Activated naive CD4-positive, alpha-beta T cell treated with anti-CD3 and anti-CD28 coated beads, Interleukin-2, amount 10 ng/mL, durations not matched to agents 7 days and 5 days (primary cell): Measurements from ENCODE around the gene SH3TC1.

Experiments
- CTCF ChIA-PET: fragments of 350-600 bp; sonication (Branson Sonifier 250); formaldehyde crosslinking; loops from one replicate; lab custom pipeline; 2021; ENCODE audit warnings: antibody characterized with exemption; lab: Charles Lee
- DNase-seq: peaks from one replicate; pipeline ENCODE4 v3.0.0-alpha.2; 2020
- H3K27ac Mint-ChIP-seq: one replicate; pipeline ENCODE4 v1.8.0; 2021; ENCODE audit warnings: mild to moderate bottlenecking, moderate library complexity, mixed read lengths
- H3K27me3 Mint-ChIP-seq: one replicate; pipeline ENCODE4 v1.8.0; 2021; ENCODE audit warnings: mild to moderate bottlenecking, mixed read lengths
- H3K36me3 Mint-ChIP-seq: one replicate; pipeline ENCODE4 v1.8.0; 2021; ENCODE audit warnings: mixed read lengths
- H3K4me1 Mint-ChIP-seq: one replicate; pipeline ENCODE4 v1.8.0; 2021; ENCODE audit warnings: mixed read lengths
- H3K4me3 Mint-ChIP-seq: one replicate; pipeline ENCODE4 v1.8.0; 2021; ENCODE audit warnings: mild to moderate bottlenecking, moderate library complexity, mixed read lengths
- H3K9me3 Mint-ChIP-seq: one replicate; pipeline ENCODE4 v1.8.0; 2021; ENCODE audit warnings: mixed read lengths

The SH3TC1 gene

DNA sequence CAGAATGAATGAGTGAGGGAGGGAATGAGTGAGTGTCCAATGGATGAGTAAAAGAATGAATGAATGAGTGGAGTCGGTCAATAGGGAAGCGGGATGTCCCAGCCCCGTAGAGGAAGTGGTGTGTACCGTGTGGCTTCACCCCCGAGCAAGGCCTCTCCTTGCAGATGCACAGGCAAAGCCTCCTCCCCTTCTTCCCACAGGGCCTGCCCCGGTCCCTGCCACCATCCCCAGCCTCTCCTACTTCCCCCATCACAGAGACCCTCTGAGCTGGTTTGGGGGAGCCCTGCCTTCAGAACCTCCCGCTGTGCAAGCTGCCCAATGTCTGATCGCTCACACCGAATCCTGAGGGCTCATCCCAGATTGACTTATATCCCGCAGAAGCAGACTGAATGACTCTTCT is 84.1 kb downstream of the SH3TC1 start:
- Mint-ChIP-seq H3K4me3 (no peak overlapping the region), H3K9me3 (no peaks in the 10 kb centered on the region), H3K36me3 (no peaks in the 10 kb centered on the region), H3K4me1 (no peaks in the 10 kb centered on the region), H3K27ac (no peak overlapping the region), H3K27me3 (no peaks in the 10 kb centered on the region)
- CTCF ChIA-PET = no interaction called here
- DNase-seq = no peak

GRCh38 chr4:8283631-8284121 is 84.6 kb downstream of the SH3TC1 start:
- Mint-ChIP-seq H3K4me3 (no peak overlapping the region), H3K4me1 (no peaks in the 10 kb centered on the region), H3K27ac (no peak overlapping the region), H3K9me3 (no peaks in the 10 kb centered on the region), H3K36me3 (no peaks in the 10 kb centered on the region), H3K27me3 (no peaks in the 10 kb centered on the region)
- CTCF ChIA-PET = no interaction called here
- no peak for DNase-seq

DNA sequence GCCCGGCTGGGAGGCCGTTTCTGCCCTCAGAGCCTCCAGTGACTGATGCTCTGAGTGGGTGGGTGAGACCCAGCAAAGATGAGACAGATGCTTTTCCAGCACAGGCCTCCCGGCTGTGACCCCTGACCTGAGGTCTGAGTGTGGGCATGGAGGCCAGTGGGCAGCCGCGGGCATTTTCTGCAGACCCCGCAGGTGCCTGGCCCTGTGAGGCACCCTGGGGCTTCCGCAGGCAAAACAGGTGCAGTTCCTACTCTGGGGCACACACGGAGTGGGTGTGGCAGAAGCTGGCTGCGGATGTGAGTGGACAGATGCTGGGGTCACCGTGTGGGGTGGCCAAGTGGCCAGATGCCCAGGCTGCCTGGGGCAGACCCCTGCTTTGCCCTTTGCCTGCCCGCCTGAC is 85.3 kb downstream of the SH3TC1 start:
- Mint-ChIP-seq H3K27me3 (no peaks in the 10 kb centered on the region), H3K9me3 (no peaks in the 10 kb centered on the region), H3K36me3 (no peaks in the 10 kb centered on the region), H3K4me3 (no peak overlapping the region), H3K4me1 (no peaks in the 10 kb centered on the region), H3K27ac (no peak overlapping the region)
- CTCF ChIA-PET = no interaction called here
- DNase-seq = no peak

DNA sequence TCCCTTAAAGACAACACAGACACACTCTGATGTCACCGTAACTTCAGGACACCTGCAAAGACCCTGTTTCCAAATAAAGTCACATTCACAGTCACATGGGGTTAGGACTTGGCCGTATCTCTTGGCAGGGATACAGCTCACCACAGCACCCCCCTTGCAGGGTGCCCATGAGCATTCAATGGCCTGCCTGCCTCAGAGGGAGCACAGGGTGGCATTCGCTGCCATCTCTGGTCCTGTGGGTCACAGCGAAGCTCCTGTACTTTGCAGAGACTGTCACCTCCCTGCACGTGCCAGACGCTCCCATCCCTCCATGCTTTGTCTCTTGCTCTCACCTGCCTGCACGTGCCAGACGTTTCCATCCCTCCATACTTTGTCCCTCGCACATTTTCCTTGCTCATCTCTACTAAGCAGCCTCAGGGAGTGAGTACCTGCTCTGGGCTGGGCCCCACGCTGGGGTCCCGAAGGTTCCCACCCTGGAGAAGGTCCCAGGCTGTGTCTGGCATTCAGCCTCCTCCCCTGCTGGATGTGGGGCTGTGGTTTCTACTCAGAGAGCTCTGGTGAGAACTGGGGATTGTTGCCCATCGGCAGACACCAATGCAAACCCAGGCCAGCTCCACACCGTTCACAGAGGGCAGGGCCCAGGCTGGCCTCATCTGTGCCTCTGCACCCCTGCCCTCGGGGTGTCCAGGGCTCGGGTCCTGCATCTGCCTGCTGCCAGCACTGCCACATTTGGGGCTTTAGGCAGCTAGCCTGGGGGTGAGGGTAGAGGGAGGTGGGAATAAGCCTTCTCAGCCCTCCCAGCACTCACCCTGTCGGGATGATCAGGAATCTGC is 86.3 kb downstream of the SH3TC1 start:
- Mint-ChIP-seq H3K9me3 (no peaks in the 10 kb centered on the region), H3K27me3 (no peaks in the 10 kb centered on the region), H3K36me3 (no peaks in the 10 kb centered on the region), H3K4me1 (no peaks in the 10 kb centered on the region), H3K4me3 (no peak overlapping the region), H3K27ac (no peak overlapping the region)
- CTCF ChIA-PET = no interaction called here
- DNase-seq = no peak

DNA sequence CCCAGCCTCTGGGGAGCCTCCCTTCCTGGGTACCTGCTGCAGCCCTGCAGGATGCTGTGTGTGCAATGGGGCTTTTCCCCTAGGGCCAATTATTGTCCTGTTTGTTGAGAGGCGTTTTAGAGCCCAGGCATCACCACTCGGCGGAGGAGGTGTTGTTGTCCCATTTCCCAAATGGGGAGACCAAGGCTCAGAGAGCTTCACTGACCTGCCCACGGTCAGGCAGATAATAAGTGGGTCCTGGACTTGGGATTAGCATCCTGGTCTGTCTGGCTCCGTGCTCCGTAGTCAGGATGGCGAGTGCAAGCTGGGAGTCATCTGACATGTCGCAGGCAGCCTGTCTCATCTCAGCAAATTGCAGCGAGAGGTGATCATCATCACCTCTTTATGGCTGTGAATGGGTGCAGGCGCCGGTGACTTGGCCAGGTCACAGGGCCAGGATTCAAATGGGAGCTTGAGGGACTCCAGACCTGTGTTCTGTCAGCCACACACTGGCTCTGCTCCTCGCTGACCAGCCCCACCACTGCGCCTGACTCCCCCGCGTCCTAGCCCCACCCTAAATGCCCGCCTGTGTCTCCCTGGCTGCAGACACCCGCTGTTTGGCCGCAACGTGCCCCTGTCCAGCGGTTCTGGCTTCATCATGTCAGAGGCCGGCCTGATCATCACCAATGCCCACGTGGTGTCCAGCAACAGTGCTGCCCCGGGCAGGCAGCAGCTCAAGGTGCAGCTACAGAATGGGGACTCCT is 87.1 kb downstream of the SH3TC1 start:
- no peak overlapping the region for H3K4me3 Mint-ChIP-seq
- H3K9me3 Mint-ChIP-seq = no peaks in the 10 kb centered on the region
- CTCF ChIA-PET = no interaction called here
- H3K4me1 Mint-ChIP-seq = no peaks in the 10 kb centered on the region
- no peak overlapping the region for H3K27ac Mint-ChIP-seq
- H3K36me3 Mint-ChIP-seq = no peaks in the 10 kb centered on the region
- no peaks in the 10 kb centered on the region for H3K27me3 Mint-ChIP-seq
- DNase-seq = no peak

DNA sequence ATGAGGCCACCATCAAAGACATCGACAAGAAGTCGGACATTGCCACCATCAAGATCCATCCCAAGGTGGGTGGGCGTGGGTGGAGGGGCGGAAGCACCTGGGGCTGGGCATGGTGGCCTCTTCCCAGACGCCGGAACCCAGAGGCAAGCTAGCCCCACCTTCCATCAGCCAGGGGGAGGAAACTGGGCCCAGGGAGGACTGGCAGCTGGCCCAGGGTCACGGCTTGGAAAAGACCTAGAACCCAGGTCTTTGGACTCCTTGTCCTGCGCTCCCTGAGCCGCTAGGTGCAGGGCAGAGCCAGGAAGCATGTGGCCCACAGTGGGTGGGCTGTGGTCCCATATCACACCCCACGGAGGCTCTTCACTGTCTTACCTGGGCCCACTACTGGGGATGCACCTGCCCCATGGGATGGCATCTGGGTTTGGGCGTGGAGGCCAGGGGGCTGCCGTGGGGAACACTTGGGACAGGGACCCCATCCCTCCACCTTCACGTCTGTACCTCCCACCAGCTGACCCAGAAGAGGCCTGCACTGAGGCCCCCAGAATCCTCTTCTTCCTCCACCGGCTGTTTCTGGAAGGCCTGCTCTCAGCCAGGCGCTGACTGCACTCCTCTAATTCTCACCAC is 87.7 kb downstream of the SH3TC1 start:
- CTCF ChIA-PET = no interaction called here
- H3K4me3 Mint-ChIP-seq = no peak overlapping the region
- H3K36me3 Mint-ChIP-seq = no peaks in the 10 kb centered on the region
- no peaks in the 10 kb centered on the region for H3K4me1 Mint-ChIP-seq
- H3K9me3 Mint-ChIP-seq = no peaks in the 10 kb centered on the region
- no peak for DNase-seq
- no peak overlapping the region for H3K27ac Mint-ChIP-seq
- no peaks in the 10 kb centered on the region for H3K27me3 Mint-ChIP-seq

DNA sequence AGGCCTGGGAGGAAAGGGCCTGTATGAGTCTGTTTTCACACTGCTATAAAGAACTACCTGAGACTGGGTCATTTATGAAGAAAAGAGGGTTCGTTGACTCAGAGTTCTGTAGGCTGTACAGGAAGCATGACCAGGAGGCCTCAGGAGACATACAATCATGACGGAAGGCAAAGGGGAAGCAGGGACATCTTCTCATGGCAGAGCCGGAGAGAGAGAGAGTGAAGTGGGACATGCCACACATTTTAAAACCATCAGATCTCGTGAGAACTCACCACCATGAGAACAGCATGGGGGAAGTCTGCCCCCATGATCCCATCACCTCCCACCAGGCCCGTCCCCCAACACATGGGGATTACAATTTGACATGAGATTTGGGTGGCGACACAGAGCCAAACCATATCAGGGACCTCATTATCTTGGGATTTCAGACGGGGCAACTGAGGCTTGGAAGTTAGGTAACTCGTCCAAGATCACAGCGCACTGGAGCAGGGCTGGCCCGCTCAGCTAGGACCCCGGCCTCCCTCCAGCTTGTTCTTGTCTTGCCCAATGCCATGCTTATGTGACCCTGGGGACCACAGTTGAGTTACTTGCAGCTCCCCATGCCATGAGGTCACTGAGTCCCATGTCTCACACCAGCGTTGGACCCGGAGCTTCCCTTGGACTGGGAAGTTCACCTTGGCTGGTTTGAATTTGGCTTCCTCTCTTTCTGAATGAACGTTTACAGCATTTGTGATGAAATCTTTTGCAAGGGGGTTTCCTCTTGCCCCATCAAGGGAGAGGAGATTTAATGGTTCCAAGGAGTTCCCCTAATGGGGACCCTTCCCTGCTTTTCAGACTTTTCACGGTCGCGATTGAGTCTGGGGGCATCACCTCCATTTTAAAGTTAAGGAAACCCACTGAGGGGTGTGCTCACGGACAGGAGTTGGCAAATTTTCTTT is 88.5 kb downstream of the SH3TC1 start:
- no peaks in the 10 kb centered on the region for H3K4me1 Mint-ChIP-seq
- H3K36me3 Mint-ChIP-seq = no peaks in the 10 kb centered on the region
- CTCF ChIA-PET = no interaction called here
- no peaks in the 10 kb centered on the region for H3K27me3 Mint-ChIP-seq
- H3K9me3 Mint-ChIP-seq = no peaks in the 10 kb centered on the region
- H3K4me3 Mint-ChIP-seq = no peak overlapping the region
- DNase-seq = no peak
- no peak overlapping the region for H3K27ac Mint-ChIP-seq

DNA sequence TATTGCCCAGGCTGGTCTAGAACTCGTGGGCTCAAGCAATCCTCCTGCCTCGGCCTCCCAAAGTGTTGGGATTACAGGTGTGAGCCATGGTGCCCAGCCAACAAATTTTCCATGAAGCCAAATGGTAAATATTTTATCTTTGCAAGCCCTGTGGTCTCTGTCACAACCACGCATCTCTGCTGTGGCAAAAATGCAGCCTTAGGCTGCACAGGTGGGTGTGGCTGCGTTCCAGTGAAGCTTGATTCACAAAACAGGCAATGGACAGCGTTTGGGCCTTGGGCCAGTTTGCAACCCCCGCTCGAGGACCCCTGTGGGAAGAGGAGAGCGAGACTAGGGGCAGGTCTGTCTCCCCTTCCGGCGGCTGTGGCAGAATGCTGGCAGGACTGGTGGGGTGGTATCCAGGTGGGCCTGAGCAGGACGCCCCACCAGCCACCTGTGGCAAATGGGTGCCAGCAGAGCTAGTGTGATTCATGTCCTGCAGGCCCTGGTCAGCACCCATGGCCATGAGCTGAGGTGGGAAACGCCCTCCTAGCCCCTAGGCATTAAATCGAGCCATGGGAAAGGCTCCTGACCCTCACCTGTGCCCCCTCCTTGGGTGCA is 90.2 kb downstream of the SH3TC1 start:
- no peaks in the 10 kb centered on the region for H3K9me3 Mint-ChIP-seq
- H3K27ac Mint-ChIP-seq = no peak overlapping the region
- CTCF ChIA-PET = no interaction called here
- no peaks in the 10 kb centered on the region for H3K4me1 Mint-ChIP-seq
- no peaks in the 10 kb centered on the region for H3K36me3 Mint-ChIP-seq
- no peaks in the 10 kb centered on the region for H3K27me3 Mint-ChIP-seq
- H3K4me3 Mint-ChIP-seq = no peak overlapping the region
- no peak for DNase-seq

- H3K36me3 Mint-ChIP-seq = no peaks in the 10 kb centered on the region
- no peaks in the 10 kb centered on the region for H3K27me3 Mint-ChIP-seq
- H3K4me1 Mint-ChIP-seq = no peaks in the 10 kb centered on the region
- no peak overlapping the region for H3K4me3 Mint-ChIP-seq
- H3K9me3 Mint-ChIP-seq = peaks cover 4% of the 10 kb centered on the region
- DNase-seq = no peak
- no peak overlapping the region for H3K27ac Mint-ChIP-seq
- CTCF ChIA-PET = no interaction called here
Measured at GRCh38 chr4:8289956-8290700, 91.0 kb downstream of the SH3TC1 start.

DNA sequence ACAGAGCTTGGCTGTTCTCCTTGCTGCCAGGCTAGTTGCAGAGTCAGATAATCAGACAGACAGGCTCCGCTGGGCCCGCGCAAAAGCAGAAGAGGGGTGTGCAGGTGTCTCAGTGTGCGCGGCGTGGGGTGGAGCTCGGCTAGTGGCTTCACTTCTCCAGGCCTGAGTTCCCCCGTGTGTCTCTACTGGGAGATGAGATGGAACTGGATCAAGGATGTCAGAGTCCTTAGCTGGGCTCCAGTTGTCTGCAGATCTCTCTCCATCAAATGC is 91.5 kb downstream of the SH3TC1 start:
- no peaks in the 10 kb centered on the region for H3K27me3 Mint-ChIP-seq
- DNase-seq = no peak
- H3K36me3 Mint-ChIP-seq = no peaks in the 10 kb centered on the region
- H3K4me3 Mint-ChIP-seq = no peak overlapping the region
- no peak overlapping the region for H3K27ac Mint-ChIP-seq
- CTCF ChIA-PET = no interaction called here
- H3K4me1 Mint-ChIP-seq = no peaks in the 10 kb centered on the region
- peaks cover 4% of the 10 kb centered on the region for H3K9me3 Mint-ChIP-seq
